Measurements from ENCODE around the gene GNG7.
"Not testable (repeated sequence)": the region's sequence is repeated elsewhere in the genome, so short reads cannot be mapped to it uniquely, and the experiment has no call there.

The GNG7 gene

DNA sequence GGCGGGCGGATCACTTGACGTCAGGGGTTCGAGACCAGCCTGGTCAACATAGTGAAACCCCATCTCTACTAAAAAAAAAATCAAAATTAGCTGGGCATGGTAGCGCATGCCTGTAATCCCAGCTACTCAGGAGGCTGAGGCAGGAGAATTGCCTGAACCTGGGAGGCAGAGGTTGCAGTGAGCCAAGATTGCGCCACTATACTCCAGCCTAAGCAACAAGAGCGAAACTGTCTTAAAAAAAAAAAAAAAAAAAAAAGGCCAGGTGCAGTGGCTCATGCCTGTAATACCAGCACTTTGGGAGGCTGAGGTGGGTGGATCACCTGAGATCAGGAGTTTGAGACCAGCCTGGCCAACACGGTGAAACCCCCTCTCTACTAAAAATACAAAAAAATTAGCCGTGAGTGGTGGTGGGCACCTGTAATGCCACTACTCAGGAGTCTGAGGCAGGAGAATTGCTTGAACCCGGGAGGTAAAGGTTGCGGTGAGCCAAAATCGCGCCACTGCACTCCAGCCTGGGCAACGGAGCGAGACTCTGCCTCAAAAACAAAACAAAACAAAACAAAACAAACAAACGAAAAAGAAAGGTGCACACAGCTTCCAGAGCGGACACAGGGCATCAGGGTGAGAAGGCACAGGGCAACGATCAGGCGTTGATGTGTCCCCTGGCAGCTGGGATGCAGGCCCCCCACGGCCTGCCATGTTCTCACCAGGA is 156.9 kb downstream of the GNG7 start:
- H3K27me3 ChIP-seq (replicated peaks in 2 of 5; ENCODE audit: control insufficient read depth in 4 of 5, insufficient read depth in 5 of 5, low read length in 4 of 5); H3K4me3 ChIP-seq (ENCODE audit: control insufficient read depth in 1 of 7, extremely low read depth in 1 of 7, insufficient read depth in 4 of 7, low read depth in 2 of 7, low read length in 6 of 7); POLR2A ChIA-PET; H3K36me3 ChIP-seq (ENCODE audit: control insufficient read depth in 4 of 4, insufficient read depth in 4 of 4, low read length in 3 of 4); DNase-seq; H3K9me3 ChIP-seq (ENCODE audit: control extremely low read depth in 1 of 5, control insufficient read depth in 4 of 5, insufficient read depth in 2 of 5, low read depth in 1 of 5, low read length in 4 of 5); CTCF ChIA-PET; H3K27ac ChIP-seq (ENCODE audit: insufficient read depth in 1 of 2, low read depth in 1 of 2, low read length in 2 of 2, poor library complexity in 1 of 2, severe bottlenecking in 2 of 2): not testable (repeated sequence)
- 97% methylated on average over 10 of the region's 20 CpGs for WGBS (ENCODE audit: insufficient coverage)
- H3K4me1 ChIP-seq (ENCODE audit: control extremely low read depth in 1 of 4, control insufficient read depth in 4 of 4, insufficient read depth in 4 of 4, low read length in 3 of 4): peaks cover 0 to 60% (median 43%) of the 10 kb centered on the region in 4 experiments

DNA sequence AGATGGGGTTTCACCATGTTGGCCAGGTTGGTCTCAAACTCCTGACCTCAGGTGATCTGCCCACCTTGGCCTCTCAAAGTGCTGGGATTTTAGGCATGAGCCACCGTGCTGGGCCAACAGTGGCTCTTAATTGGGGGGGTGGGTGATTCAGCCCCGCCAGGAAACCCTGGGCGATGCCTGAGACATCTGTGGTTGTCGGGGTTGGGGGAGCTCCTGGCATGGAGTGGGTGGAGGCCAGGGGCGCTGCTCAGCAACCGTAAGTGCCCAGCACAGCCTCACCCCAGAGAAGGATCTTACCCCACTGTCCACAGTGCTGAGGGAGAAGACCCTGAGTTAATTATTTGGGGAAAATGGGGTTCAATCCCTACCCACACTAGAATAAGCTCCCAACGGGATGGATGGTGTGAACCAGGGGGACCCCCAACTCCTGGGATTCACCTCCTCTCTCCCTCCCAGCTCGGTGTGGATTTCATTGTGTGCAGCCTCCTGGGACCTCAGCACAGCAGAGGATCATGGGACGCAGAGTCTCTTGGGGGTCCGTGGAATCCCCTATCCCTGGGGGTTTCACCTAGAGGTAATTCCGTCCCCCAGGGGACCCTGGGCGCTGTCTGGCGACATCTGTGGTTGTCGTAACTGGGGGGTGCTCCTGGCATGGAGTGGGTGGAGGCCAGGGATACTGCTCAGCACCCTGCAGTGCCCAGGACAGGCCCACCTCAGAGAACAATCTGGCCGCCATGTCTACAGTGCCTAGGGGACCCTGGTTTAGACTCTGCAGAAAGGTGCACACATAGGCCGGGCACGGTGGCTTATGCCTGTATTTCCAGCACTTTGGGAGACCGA is 157.7 kb downstream of the GNG7 start:
- Histone ChIP-seq H3K4me3 (ENCODE audit: control insufficient read depth in 1 of 7, extremely low read depth in 1 of 7, insufficient read depth in 4 of 7, low read depth in 2 of 7, low read length in 6 of 7) (no peak overlapping the region), H3K4me1 (ENCODE audit: control extremely low read depth in 1 of 4, control insufficient read depth in 4 of 4, insufficient read depth in 4 of 4, low read length in 3 of 4) (peaks cover 0 to 54% (median 36%) of the 10 kb centered on the region in 4 experiments), H3K27me3 (replicated peaks in 2 of 5; ENCODE audit: control insufficient read depth in 4 of 5, insufficient read depth in 5 of 5, low read length in 4 of 5) (no peaks in the 10 kb centered on the region), H3K27ac (ENCODE audit: insufficient read depth in 1 of 2, low read depth in 1 of 2, low read length in 2 of 2, poor library complexity in 1 of 2, severe bottlenecking in 2 of 2) (no peak overlapping the region), H3K9me3 (ENCODE audit: control extremely low read depth in 1 of 5, control insufficient read depth in 4 of 5, insufficient read depth in 2 of 5, low read depth in 1 of 5, low read length in 4 of 5) (no peaks in the 10 kb centered on the region), H3K36me3 (ENCODE audit: control insufficient read depth in 4 of 4, insufficient read depth in 4 of 4, low read length in 3 of 4) (no peaks in the 10 kb centered on the region)
- ChIA-PET CTCF (interaction anchor here (1.1 kb wide), 1 partner anchor 69 kb away, joined by 3 read pairs; no protein-coding TSS in a partner anchor), POLR2A (interaction anchor here (1.6 kb wide), 1 partner anchor 69 kb away, joined by 15 read pairs; the partner anchor contains the start of gene GADD45B)
- WGBS (ENCODE audit: insufficient coverage): 88% methylated on average over 13 of the region's 18 CpGs
- DNase-seq: no peak

DNA sequence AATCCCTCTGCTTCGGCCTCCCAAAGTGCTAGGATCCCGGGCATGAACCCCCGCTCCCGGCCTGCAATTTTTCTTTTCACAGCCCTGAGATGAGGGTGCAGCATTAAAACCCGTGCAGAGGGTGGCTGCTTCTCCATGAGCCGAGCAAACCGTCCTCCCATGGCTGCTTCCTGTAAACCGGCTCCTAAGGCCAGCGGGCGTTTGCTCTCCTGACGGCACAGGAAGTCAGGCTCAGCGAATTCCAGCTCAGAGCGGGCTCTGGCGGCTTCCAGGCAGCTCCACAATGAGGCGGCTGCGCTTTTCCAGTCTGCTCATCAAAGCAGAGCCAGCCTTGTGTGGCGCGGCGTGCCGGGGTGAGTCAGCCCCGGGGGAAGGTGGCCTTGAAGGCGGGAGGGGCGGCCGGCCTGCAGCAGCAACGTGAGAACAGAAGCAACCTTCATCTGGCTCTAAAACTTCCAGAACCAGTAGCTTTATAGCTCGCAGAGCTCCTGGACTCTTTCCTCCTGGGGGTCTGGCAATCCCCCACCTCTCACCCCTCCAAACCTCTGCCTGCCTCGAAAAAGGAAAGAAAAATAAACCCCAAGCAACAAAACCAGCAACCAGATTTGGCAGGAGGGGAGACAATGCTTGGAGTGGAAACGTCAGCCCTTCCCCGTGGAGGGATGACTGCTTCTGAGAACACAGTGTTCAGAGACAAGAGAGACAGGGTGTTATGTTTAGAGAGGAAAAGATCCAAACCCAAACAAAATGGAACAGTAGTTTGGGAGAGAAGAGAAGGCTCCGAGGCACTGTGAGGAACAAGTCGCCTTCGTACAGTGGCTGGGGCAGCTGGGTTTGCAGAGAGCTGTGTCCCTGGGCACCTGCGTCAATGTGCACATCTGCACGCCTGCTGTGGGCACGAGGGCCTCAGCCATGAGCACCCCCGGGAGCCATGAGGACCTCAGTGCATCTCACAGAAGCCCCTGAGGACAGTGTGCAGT is 158.7 kb downstream of the GNG7 start:
- H3K27me3 ChIP-seq (replicated peaks in 2 of 5; ENCODE audit: control insufficient read depth in 4 of 5, insufficient read depth in 5 of 5, low read length in 4 of 5): no peaks in the 10 kb centered on the region
- peak overlapping the region in 6 of 7 experiments; percentile 5 to 64 (median 28) for H3K4me3 ChIP-seq (ENCODE audit: control insufficient read depth in 1 of 7, extremely low read depth in 1 of 7, insufficient read depth in 4 of 7, low read depth in 2 of 7, low read length in 6 of 7)
- H3K27ac ChIP-seq (ENCODE audit: insufficient read depth in 1 of 2, low read depth in 1 of 2, low read length in 2 of 2, poor library complexity in 1 of 2, severe bottlenecking in 2 of 2): no peak overlapping the region
- H3K9me3 ChIP-seq (ENCODE audit: control extremely low read depth in 1 of 5, control insufficient read depth in 4 of 5, insufficient read depth in 2 of 5, low read depth in 1 of 5, low read length in 4 of 5): no peaks in the 10 kb centered on the region
- POLR2A ChIA-PET: interaction anchor here (1.6 kb wide), 1 partner anchor 68 kb away, joined by 15 read pairs; the partner anchor contains the start of gene GADD45B
- no peaks in the 10 kb centered on the region for H3K36me3 ChIP-seq (ENCODE audit: control insufficient read depth in 4 of 4, insufficient read depth in 4 of 4, low read length in 3 of 4)
- peak; percentile 54 to 80 (median 72) for DNase-seq
- H3K4me1 ChIP-seq (ENCODE audit: control extremely low read depth in 1 of 4, control insufficient read depth in 4 of 4, insufficient read depth in 4 of 4, low read length in 3 of 4): peaks cover 0 to 49% (median 31%) of the 10 kb centered on the region in 4 experiments
- 28% methylated on average over 29 of the region's 36 CpGs for WGBS (ENCODE audit: insufficient coverage)
- CTCF ChIA-PET: interaction anchor here (0.7 to 2.7 kb wide), 4 partner anchors 35 to 152 kb away, joined by 3 to 11 read pairs (median 3); no protein-coding TSS in a partner anchor

DNA sequence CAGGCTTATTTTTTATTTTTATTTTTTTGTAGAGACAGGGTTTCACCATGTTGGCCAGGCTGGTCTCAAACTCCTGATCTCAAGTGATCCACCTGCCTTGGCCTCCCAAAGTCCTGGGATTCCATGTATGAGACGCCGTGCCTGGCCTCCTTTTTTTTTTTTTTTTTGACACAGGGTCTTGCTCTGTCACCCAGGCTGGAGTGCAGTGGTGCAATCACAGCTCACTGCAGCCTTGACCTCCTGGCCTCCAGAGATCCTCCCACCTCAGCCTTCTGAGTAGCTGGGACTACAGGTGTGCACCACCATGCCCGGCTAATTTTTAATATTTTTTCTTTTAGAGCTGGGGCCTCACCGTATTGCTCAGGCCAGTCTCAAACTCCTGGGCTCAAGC is 159.4 kb downstream of the GNG7 start:
- H3K4me3 ChIP-seq (ENCODE audit: control insufficient read depth in 1 of 7, extremely low read depth in 1 of 7, insufficient read depth in 4 of 7, low read depth in 2 of 7, low read length in 6 of 7): peak overlapping the region in 5 of 7 experiments; percentile 5 to 64 (median 32)
- CTCF ChIA-PET: interaction anchor here (0.7 to 2.7 kb wide), 4 partner anchors 36 to 151 kb away, joined by 3 to 11 read pairs (median 3); no protein-coding TSS in a partner anchor

DNA sequence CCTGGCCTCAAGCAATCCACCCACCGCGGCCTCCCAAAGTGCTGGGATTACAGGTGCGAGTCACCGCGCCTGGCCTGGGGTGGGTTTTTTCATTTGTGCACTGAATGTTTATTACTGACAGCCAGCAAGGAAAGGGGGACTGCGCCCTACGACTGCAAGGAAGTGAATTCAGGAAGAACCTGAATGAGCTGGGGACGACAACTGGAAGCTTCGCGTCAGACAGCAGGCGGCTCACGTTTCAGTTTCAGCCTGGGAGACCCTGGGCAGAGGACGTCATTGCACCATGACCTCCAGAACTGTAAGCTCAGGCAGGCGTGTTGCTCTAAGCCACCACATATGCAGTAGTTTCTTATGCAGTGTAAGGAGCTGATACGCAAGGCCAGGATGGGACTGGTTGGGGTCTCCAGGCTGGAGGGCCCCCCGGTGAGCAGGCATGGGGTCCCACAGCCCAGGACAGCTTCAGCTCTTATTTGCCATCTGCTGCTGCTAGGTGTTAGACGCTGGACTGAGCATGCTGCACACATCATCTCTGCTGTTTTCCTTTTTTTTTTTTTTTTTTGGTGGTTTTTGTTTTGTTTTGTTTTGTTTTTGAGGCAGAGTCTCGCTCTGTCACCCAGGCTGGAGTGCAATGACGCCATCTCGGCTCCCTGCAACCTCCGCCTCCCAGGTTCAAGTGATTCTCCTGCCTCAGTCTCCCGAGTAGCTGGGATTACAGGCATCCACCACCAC is 160.0 kb downstream of the GNG7 start:
- peak in 2 of 3 donors; percentile 28 to 41 for DNase-seq
- Histone ChIP-seq H3K9me3 (ENCODE audit: control extremely low read depth in 1 of 5, control insufficient read depth in 4 of 5, insufficient read depth in 2 of 5, low read depth in 1 of 5, low read length in 4 of 5) (no peaks in the 10 kb centered on the region), H3K27me3 (replicated peaks in 2 of 5; ENCODE audit: control insufficient read depth in 4 of 5, insufficient read depth in 5 of 5, low read length in 4 of 5) (no peaks in the 10 kb centered on the region), H3K4me1 (ENCODE audit: control extremely low read depth in 1 of 4, control insufficient read depth in 4 of 4, insufficient read depth in 4 of 4, low read length in 3 of 4) (peaks cover 0 to 48% (median 31%) of the 10 kb centered on the region in 4 experiments), H3K36me3 (ENCODE audit: control insufficient read depth in 4 of 4, insufficient read depth in 4 of 4, low read length in 3 of 4) (no peaks in the 10 kb centered on the region), H3K27ac (ENCODE audit: insufficient read depth in 1 of 2, low read depth in 1 of 2, low read length in 2 of 2, poor library complexity in 1 of 2, severe bottlenecking in 2 of 2) (no peak overlapping the region), H3K4me3 (ENCODE audit: control insufficient read depth in 1 of 7, extremely low read depth in 1 of 7, insufficient read depth in 4 of 7, low read depth in 2 of 7, low read length in 6 of 7) (no peak overlapping the region)
- ChIA-PET CTCF (interaction anchor here (0.9 to 2.7 kb wide), 4 partner anchors 63 to 151 kb away, joined by 3 to 11 read pairs (median 4); no protein-coding TSS in a partner anchor), POLR2A (interaction anchor here (0.8 kb wide), 1 partner anchor 66 kb away, joined by 3 read pairs; the partner anchor contains the start of gene GADD45B)
- 81% methylated on average over 11 of the region's 22 CpGs for WGBS (ENCODE audit: insufficient coverage)

More for the DNA sequence above, 159.4 kb downstream of the GNG7 start:
- POLR2A ChIA-PET: interaction anchor here (1.6 kb wide), 1 partner anchor 67 kb away, joined by 15 read pairs; the partner anchor contains the start of gene GADD45B
- not testable (repeated sequence) for DNase-seq; H3K36me3 ChIP-seq (ENCODE audit: control insufficient read depth in 4 of 4, insufficient read depth in 4 of 4, low read length in 3 of 4); H3K9me3 ChIP-seq (ENCODE audit: control extremely low read depth in 1 of 5, control insufficient read depth in 4 of 5, insufficient read depth in 2 of 5, low read depth in 1 of 5, low read length in 4 of 5); H3K27me3 ChIP-seq (replicated peaks in 2 of 5; ENCODE audit: control insufficient read depth in 4 of 5, insufficient read depth in 5 of 5, low read length in 4 of 5); H3K27ac ChIP-seq (ENCODE audit: insufficient read depth in 1 of 2, low read depth in 1 of 2, low read length in 2 of 2, poor library complexity in 1 of 2, severe bottlenecking in 2 of 2)
- H3K4me1 ChIP-seq (ENCODE audit: control extremely low read depth in 1 of 4, control insufficient read depth in 4 of 4, insufficient read depth in 4 of 4, low read length in 3 of 4): peaks cover 0 to 49% (median 31%) of the 10 kb centered on the region in 4 experiments
- 47% methylated on average over 2 of the region's 4 CpGs for WGBS (ENCODE audit: insufficient coverage)
